HG03159 (cell line): ENCODE results near the gene TNC.

Experiments used
- ATAC-seq: cut with Tn5 transposase; IDR thresholded peaks from one replicate; pipeline ENCODE4 v1.9.1; 2021; ENCODE audit warnings: mild to moderate bottlenecking, moderate library complexity; ENCODE audit not compliant: unreplicated experiment

The TNC gene

DNA sequence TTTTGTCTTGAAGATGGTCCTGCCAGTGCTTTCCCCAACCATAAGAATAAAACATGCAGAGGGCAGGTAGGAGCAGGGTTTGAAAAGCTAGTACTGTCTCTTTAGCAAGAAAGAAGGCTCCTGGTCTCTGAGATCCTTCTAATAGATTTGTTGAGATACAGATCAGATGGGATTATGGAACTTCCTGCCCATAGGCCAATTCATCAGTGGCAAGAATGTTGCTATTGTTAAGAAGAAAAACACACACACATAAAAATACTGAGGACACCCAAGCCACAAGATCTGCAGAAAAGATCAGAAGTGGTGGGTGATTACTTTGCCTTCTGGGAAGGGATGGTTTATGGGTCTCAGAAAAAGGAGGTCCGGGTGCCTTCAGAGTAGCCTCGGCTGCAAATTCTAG is 59.8 kb downstream of the TNC start:
- no peak for ATAC-seq

DNA sequence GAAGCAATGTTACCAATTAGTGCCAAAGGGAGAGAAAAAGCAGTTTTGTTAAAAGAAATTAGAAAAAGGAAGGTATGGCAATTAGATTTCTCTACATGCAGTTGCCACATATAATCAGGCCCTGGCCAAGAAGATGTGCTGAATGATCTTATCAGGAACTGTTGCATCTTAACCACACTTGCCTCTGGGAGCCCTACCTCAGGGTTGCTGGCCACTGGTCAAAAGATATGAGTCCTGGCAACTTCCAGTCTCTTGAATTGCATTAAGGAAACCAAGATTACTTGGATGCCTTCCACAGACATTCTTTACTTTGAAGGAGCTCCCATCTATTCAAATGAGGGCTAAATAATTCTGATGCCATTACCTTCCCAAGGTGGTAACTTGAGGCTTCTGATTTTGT is 60.4 kb downstream of the TNC start:
- ATAC-seq = no peak

DNA sequence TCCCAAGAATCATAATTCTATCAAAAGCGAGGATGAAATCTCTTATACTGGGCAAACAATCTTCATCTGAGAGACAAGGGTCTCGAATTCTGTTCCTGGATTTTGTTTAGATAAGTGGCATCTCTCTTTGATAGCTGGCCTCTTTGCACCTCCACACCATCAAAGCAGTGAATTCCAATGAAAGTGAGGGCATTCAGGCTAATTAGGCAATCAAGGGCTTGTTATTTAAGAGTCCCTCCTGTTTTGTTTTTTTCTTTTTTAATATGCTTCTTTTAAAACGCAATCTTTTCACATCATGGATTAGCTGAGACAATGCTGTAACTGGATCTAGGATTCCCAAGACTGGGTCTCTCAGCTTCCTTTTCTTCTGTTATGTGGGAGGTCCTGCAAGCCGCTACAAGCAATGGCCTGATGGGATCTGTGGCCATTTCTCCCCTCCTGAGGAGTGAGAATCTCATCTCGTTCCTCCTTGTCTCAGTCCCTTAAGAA is 67.9 kb downstream of the TNC start:
- no peak for ATAC-seq

DNA sequence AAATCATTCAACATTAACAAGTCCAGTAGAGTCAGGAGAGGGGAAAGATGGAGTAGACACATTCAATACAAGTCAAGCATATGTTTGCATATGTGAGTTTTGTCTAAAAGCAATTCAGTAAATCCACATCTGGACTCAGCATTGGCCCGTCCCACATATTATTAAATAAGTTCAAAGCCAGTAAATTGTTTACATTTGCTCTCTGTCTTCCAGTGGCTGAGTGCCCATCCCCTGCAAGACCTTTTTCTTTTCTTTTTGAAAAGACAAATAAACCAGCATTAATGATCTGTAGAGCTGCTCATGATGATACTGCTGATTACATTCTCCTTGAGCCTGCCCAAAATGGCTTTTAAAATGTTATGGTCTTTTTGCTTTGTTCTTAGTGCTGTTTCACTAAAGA is 71.1 kb downstream of the TNC start:
- no peak for ATAC-seq

DNA sequence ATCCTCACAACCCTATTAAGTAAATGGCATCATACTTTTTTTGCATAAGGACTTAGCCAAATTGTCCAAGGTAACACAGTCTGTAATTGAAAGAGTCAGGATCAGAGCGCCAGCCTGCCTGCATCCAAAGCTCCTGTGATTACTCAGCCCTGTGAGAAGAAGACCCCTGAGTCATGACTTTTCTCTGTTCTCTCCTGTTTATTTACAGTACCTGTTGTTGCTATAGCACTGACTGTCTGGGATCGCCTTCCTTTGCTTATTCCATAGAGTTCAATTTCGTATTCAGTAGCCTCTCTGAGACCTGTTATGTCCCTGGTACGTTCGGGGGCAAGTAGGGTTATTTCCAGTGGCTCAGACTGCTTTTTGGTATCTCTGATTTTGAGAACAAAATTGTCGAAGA is 71.8 kb downstream of the TNC start:
- no peak for ATAC-seq

DNA sequence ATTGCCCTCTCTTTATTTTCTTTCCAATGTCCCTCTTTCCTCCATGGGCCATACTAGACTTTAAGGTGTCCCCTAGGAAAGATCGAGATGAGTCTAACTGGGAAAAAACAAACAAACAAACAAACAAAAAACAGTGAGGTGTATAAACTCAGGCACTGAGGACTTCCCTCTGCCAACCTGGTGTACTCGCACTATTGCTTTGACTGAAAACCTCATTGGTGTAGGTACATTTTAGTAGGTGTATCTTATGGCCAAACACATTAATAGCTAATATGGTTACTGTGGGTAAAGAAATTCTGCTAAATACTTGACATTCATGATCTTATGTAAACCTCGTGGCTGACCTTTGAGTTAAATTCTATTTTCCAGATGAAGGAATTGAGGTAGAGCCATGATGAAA is 74.3 kb downstream of the TNC start:
- no peak for ATAC-seq

DNA sequence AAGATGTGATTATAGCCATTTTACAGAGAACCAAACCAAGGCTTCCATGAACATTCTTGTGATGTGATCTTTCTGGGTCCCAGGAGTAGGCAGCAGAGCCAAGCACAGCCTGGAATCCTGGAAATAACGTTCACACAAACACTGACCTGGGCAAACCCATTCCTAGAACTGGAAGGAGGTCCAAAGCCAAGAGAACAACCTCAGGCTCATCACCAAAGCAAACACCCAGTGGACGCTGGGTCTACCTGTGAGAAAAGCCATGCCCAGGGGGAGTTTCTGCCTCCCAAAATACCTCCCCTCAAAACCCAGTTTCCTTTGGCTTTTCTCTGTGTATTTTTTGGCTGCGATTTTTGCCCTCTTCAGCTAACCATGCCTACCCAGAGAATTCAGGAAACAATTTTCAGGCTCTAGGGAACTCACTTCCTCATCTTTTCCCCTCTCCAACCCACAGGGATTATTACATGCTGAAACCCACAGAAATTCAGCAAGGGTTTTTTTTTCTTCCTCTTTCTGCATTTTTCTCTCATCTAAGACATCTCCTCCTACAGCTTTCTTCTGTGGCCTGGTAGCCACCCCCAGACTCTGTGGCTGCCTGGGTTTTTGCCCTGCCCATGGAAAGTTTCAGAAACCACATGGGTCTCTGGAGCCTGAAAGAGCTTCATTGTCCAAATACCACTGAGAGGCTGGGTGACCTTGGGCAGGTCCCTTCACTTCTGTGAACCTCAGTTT is 75.0 kb downstream of the TNC start:
- ATAC-seq = no peak

DNA sequence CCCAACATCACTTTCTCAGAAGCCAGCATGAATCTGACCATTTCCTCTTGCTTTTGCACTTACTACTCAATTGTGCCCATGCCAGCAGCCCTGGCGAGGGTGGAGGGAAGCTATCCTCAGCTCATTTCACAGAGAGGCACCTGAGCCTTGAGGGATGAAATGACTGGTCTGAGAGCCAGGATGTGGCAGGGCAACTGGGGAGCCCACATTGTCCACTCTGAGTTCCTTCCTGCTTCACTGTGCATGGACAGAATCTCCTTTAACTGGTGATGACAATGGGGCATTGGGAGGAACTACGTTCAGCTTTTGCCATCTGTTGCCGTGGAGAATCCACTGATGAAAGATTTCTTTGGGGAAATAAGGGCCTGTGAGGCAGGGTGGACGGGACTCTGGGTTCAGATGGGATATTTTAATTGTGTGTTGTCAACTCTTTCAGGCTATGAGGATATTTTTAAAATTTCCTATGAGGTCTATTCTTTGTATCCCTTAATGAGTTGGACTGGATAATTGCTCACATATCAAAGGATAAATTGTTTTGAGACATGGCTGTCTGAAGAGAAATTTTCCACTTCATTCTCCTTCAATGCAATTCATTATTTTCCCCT is 78.3 kb downstream of the TNC start:
- ATAC-seq = no peak

DNA sequence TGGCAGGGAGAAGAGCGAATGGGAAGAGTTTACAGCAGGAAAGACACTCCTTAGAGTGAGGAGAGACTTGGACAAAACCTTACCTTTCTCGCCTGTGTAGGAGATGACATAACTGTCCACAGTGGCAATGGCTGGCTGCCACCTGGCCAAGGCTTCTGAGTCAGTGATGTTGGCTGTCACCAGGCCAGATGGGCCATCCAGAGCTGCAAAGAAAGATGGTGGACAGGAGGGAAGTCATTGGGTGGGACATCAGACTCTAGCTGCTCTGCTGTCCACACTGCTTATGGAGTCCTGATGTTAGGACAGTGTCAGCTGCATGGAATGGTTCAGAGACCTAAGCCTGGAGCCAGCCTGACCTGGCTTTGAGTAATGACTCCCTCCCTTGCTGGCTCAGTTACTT is 79.8 kb downstream of the TNC start:
- no peak for ATAC-seq

DNA sequence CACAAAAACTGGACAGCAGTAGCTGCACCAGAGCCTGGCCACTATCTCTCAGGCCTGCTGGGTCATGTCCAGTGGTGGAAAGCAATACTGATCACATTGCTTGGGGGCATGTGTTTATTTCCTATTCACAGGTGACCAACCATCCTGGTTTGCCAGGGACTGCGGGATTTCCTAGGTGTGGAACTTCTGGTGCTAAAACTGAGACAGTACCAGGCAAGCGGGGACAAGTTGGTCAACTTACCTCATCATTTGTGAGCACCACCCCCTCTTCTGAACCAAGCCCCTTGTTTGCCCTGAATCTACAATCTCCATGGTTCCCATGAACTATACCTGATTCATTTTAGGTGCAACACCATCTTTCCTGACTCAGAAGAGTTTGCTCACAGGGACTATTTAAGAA is 81.3 kb downstream of the TNC start:
- ATAC-seq = no peak

DNA sequence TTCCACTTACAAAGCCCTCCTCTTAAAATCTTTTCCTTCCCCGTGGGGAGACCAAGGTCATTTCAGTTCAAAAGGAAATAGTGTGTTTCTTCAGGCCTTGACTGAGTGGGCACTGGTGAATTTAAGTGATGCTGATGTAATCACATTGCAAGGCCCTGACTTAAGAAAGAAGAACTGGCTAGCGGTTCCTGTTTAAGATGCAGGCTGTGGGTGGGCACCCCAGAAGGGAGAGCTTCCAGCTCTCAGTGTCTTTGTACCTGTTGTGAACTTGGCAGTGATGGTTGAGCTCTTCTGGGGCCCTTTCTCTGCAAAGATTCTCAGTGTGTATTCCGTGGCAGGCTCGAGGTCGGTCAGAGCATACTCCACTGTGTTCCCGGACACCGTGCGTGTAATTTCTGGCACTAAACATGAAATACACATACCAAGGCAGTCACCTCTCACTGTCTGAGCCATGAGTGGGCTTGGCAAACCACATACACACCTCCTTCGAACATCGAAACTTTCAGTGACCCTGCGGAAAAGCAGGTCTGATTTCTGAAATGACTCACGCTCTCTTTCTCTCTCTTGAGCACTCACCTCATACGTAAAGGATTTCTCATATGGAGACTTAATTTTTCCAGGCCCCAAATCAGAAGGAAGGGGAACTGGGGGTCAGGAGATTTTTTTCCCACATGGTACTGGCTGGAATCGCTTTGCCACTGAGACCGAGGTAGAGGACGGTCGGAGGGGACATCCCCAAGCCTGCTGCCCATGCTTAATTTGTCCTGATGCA is 81.9 kb downstream of the TNC start:
- peak; percentile 78 for ATAC-seq

DNA sequence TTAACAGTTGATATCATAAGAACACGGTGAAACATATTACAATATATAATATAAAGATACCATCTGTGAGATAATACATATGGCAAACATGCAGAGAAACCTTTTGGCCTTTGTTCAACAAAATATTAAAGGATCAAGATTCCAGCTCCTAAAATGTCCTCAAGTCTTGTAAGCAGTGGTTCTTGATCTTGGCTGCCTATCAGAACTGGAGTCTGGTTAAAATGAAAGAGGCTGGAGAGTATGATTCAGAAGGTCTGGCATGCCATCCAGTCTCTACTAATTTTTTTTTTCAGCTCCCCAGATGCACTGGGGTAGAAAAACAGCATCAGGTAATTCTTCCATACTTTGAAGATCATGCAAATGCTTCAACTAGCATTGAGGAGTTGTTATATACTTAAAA is 83.2 kb downstream of the TNC start:
- ATAC-seq = no peak

DNA sequence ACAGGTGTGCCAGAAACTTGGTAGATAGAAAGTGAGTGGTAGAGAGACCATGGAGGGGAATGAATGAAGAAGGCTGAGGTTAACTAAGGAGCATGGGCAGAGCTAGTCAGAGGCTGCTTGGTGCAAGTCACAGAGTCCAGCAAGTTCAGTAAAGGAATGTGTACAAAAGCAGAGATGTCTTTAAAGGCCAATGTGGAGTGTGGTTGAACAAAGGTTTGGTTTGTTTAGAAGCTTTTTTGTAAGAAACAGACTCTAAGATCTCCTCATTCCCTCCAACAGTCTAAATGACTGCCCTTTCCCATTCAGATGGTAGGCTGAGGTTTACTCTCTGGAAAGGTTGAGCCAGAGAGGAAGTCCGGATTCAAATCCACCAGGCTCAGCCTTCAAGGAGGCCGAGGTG is 84.2 kb downstream of the TNC start:
- ATAC-seq = no peak

DNA sequence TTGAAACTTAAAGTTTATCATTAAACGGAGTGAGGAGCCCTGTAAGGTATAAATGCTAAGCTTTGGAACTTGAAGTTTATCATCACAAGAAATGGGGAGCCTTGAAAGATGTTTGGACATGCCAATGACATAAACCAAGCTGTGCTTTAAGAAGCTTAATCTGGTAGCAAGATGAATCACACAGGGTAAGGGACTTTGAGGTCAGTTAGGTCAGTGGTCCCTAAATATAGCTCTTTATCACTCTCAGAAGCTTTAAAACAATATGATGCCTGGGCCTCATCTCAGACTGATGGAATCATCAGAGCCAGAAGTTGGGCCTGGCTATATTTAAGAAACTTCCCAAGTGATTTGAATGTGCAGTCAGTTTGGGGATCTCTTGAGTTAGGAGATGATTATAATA is 85.7 kb downstream of the TNC start:
- no peak for ATAC-seq

DNA sequence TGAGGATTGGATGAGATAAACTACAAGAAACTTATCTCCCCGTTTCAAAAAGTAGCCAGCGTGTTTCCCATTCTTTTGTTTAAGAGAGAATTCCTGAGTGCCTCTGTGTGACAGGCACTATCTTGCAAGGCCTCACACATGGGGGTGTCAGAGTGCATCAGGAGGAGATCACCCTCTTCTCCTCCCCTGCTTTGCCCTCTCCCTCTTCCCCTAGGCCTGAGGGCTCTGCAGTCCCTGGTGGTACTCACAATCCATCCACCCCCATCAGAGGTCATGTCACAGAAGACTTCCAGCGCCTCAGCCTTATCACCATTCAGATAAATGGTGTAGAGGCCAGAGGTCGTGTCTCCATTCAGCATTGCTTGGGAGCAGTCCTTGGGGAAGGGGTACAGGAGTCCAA is 88.0 kb downstream of the TNC start:
- ATAC-seq = no peak

DNA sequence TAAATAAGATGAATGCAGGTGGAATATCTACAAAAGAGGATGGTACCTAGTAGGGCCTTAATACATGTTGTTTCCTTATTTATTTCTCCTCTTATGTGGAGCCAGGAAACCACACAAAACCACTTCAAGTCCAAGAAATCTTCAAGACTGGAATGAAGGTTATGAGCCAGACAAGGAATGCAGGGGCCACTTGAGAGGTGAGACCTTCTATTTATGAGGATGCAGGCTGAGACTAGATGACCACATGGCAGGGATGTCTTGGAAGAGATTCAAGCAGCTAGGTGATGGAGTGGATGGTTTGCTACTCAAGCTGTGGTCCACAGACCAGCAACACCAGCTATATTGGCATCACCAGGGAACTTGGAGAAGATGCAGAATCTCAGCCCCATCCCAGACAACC is 92.2 kb downstream of the TNC start:
- no peak for ATAC-seq

DNA sequence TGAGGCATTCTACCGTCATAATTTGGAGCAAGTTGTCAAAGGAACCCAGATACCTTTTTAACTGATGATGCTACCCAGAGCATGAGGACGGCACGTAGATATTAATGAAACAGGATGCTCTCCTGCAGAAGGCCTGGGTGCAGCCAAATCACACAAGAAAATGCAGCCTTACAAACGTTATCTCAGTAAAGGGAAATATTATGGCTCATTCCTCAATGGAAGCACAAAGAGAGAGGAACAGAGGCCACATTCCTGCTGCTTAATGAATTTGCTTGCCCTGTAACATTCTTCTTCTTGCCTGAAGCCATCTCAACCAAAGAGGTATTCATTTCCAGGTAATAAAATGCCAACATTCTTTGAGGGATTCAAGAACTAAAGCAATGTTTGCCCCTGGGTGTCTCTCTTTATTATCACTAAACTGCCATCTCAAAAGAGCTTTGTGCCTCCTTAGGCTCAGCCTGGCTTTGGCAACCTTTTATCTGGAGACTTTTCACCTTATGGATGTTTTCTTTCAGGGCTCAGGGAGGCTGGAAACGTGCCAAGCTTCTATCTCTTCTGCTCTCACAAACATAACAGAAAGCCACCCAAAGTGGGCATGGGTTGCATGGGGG is 92.9 kb downstream of the TNC start:
- ATAC-seq = no peak

DNA sequence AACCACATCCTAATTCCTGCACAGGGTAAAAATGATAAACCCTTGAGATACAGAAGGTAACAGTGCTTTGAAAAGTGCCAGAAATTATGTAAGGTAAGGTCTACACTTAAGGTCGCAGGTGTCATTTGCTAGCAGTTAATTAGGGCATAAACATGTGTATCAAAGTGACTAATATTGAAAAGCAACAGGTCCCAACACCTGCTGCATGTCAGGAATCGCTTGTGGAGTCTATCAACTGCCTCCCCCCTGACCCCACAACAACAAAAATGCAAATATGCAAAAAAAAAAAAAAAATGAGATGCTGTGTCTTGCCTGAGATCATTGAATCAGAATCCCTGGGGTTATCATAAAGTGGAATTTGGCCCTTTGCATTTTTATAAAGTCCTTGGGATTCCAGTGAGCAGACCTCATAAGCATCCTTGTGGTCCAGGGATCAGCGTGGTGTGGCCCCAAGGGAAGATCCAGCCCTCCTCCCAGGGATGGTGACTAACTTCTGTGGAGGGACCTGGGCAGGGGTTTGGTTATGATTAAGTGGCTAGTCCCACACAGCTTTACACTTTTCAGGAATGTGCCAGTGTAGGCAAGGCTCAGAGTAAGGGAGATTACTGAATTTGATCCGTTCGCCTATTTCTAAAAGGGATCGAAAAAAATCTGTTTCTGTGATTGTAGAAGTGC is 95.1 kb downstream of the TNC start:
- no peak for ATAC-seq

DNA sequence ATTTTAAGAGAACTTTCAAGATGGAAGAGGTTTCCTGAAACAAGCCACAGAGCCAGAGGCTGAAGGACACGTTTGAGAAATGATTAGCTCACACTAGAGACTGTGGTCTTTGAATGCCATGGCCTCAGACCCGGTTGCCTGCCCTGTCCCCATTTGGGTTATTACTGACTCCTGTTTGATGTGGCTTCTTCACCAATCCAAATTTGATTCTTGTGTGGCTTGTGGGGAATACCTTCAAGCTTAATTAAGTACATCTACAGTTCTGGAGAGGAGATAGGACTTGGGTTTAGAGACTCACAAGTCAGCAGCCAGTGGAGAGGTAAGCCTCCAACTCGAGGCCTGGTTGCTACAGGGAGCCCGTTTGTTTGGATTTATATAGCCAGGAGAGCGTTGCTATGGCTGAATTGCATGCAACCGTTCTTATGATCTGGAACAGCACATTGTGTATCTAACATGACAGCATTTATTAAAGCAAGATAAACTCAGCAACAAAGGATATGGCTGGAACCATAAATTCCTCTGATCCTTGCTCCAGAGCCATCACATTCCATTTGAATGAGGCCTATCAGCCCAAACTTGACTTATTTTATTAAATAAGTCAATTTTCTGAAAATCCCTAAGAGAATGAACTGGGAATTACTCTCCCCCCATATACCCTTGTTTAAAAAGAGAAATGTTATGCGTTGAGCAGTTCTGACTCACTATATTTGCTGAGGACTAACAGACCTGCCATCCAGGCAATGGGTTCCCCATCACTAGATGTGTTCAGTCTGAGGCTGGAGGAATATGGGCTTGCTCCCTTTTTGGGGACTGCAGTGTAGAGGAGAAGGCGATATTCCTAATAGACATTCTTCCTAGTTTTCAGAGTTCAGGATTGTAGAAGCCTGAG is 99.2 kb downstream of the TNC start:
- ATAC-seq = no peak

DNA sequence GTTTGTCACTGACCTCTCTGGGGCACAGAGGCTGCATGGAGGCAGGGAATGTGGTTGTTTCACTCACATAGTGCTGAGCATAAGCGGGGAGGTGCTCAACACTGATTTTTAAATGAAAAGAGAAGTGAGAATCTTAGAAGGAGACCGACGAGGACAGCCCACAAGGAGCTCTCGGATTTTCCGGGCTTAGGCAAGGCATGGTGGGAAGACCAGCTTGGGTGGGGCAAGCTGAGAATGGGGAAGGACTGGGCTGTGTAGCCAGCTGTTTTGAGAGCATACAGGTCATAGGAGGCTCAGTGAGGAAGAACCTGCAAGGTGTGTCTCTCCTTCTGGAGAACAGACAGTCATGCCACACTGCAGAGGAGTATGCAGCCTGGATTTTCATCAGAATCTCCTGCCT is 101.6 kb downstream of the TNC start:
- no peak for ATAC-seq
